Endodermal cell (in vitro differentiated cells): ENCODE data around the gene DNHD1. TPM values are rescaled to one million over a fixed set of nuclear protein-coding genes. Genes with fewer than 3 reads are reported as not detected.

Experiments used
- DNase-seq: peaks from one replicate; pipeline ENCODE4 v3.0.0-alpha.2; 2017
- H3K27ac ChIP-seq: 2 replicates; pipeline ENCODE4 v1.5.1; 2013; ENCODE audit warnings: mild to moderate bottlenecking, low read depth, low read length, moderate library complexity
- H3K27me3 ChIP-seq: 2 replicates; pipeline ENCODE4 v1.6.1; 2013; ENCODE audit warnings: mild to moderate bottlenecking, low read length, moderate library complexity; ENCODE audit not compliant: insufficient read depth, control insufficient read depth, poor library complexity, severe bottlenecking
- H3K36me3 ChIP-seq: 2 replicates; pipeline ENCODE4 v1.7.0; 2013; ENCODE audit warnings: mild to moderate bottlenecking, low read length, moderate library complexity; ENCODE audit not compliant: control insufficient read depth, insufficient read depth
- H3K4me1 ChIP-seq: one replicate; pipeline ENCODE4 v1.7.0; 2013; ENCODE audit warnings: low read length; ENCODE audit not compliant: control insufficient read depth, insufficient read depth
- H3K4me3 ChIP-seq: 2 replicates; pipeline ENCODE4 v1.5.1; 2013; ENCODE audit warnings: mild to moderate bottlenecking, low read length, moderate library complexity
- H3K9ac ChIP-seq: 2 replicates; pipeline ENCODE4 v1.6.1; 2013; ENCODE audit warnings: mild to moderate bottlenecking, low read length, moderate library complexity; ENCODE audit not compliant: poor library complexity, severe bottlenecking; ENCODE audit errors: extremely low read depth
- H3K9me3 ChIP-seq: 2 replicates; pipeline ENCODE4 v1.6.1; 2013; ENCODE audit warnings: mild to moderate bottlenecking, low read length, moderate library complexity; ENCODE audit not compliant: control insufficient read depth
- H3K27ac Mint-ChIP-seq: 2 replicates; pipeline ENCODE4 v1.8.0; 2020; ENCODE audit warnings: mixed read lengths
- H3K27me3 Mint-ChIP-seq: 2 replicates; pipeline ENCODE4 v1.8.0; 2021; ENCODE audit warnings: mild to moderate bottlenecking, mixed read lengths; ENCODE audit not compliant: insufficient read depth
- H3K36me3 Mint-ChIP-seq: 2 replicates; pipeline ENCODE4 v1.8.0; 2020; ENCODE audit warnings: low read depth, mixed read lengths
- H3K4me1 Mint-ChIP-seq: 2 replicates; pipeline ENCODE4 v1.8.0; 2020; ENCODE audit warnings: mixed read lengths
- H3K4me3 Mint-ChIP-seq: 2 replicates; pipeline ENCODE4 v1.8.0; 2020; ENCODE audit warnings: mild to moderate bottlenecking, moderate library complexity, mixed read lengths
- H3K9me3 Mint-ChIP-seq: 2 replicates; pipeline ENCODE4 v1.8.0; 2020; ENCODE audit warnings: mild to moderate bottlenecking, mixed read lengths
- CTCF ChIP-seq: fragments of 200-600 bp; sonication (generic); conservative IDR thresholded peaks from 2 replicates; pipeline ENCODE4 v1.5.0; 2021; ENCODE audit warnings: antibody characterized with exemption, mild to moderate bottlenecking
- WGBS, 2 experiments: methylation state at CpG; one replicate each; pipeline versions ENCODE4 v1.1.5 to v1.1.7; 2013; ENCODE audit warnings: missing lambda C conversion rate in 2 of 2, mixed read lengths in 1 of 2; ENCODE audit not compliant: insufficient coverage in 1 of 2, insufficient read length in 1 of 2; 5-methylcytosine and 5-hydroxymethylcytosine counted together
- total RNA-seq, 2 donors: library from RNA; stranded (reverse); fragmentation: NEBNext Ultra II Directional in 1 of 2; extraction: Animal tissue kit (Norgen Biotek cat#: 25700) in 1 of 2; gene quantifications; 2 replicates in 1 of 2; 3 replicates in 1 of 2; pipeline ENCODE4 v1.2.1, GENCODE V29; 2021

The DNHD1 gene
- total RNA-seq, 2 donors from 2014 or later: 11.0 to 12.2 TPM

DNA sequence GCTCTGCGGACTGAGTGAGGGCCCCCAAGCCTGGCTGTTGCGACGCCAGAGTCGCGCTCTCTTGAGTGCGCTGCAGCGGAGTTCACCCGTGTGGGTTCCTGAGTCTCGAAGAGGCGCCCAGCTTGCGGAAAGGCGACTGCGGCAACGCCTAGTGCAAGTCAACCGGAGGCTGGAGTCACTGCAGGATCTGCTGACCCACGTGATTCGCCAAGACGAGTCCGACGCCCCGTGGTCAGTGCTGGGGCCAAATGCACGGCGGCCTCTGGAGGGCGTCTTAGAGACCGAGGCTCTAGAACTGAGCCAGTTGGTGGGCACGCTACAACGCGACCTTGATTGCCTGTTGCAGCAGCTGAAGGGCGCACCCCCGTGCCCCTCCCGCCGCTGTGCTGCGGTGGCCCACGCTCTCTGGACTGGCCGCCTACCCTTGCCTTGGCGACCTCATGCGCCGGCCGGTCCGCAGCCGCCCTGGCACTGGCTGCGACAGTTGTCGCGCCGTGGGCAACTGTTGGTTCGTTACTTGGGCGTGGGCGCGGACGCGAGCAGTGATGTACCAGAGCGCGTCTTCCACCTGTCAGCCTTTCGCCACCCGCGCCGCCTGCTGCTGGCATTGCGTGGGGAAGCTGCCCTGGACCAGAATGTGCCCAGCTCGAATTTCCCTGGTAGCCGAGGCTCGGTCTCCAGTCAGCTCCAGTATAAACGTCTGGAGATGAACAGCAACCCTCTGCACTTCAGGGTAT is 73.8 kb downstream of the DNHD1 start:
- no peaks in the 10 kb centered on the region for H3K27me3 ChIP-seq
- no peak overlapping the region for H3K4me3 ChIP-seq
- no peak overlapping the region for H3K27ac Mint-ChIP-seq
- peaks cover 2% of the 10 kb centered on the region for H3K36me3 Mint-ChIP-seq
- no peak overlapping the region for H3K9ac ChIP-seq
- no peaks in the 10 kb centered on the region for H3K36me3 ChIP-seq
- H3K4me3 Mint-ChIP-seq: no peak overlapping the region
- H3K27ac ChIP-seq: no peak overlapping the region
- H3K9me3 ChIP-seq: no peaks in the 10 kb centered on the region
- H3K4me1 ChIP-seq: no peaks in the 10 kb centered on the region
- TF ChIP-seq CTCF: no peak
- peaks cover 1% of the 10 kb centered on the region for H3K27me3 Mint-ChIP-seq
- DNase-seq: peak; percentile 61
- H3K4me1 Mint-ChIP-seq: peaks cover 7% of the 10 kb centered on the region
- no peaks in the 10 kb centered on the region for H3K9me3 Mint-ChIP-seq
- WGBS, 2 experiments: 95 to 98% methylated on average over 47 to 62 of the region's 62 CpGs

DNA sequence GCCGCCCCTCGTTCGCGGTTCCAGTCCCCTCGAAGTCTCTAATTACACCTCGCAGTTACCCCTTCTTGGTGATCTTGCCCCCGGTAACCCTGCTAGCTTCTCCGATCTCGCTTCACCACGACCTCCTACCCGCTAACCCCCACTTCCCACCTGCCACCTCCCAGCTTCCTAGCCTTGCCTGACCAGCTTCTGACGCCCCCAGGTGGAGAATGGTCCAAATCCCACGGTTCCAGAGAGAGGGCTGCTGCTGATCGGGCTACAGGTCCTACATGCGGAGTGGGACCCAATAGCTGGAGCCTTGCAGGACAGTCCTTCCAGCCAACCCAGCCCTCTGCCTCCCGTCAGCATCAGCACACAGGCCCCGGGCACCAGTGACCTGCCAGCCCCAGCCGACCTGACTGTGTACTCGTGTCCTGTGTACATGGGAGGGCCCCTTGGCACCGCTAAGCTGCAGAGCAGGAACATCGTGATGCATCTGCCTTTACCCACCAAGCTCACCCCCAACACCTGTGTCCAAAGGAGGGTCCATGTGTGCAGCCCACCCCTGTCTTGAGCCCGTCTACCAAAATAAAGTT is 74.4 kb downstream of the DNHD1 start:
- Mint-ChIP-seq H3K27ac (no peak overlapping the region), H3K4me1 (peaks cover 7% of the 10 kb centered on the region), H3K4me3 (no peak overlapping the region), H3K9me3 (no peaks in the 10 kb centered on the region), H3K36me3 (peaks cover 2% of the 10 kb centered on the region), H3K27me3 (peaks cover 1% of the 10 kb centered on the region)
- peak; percentile 61 for DNase-seq
- H3K36me3 ChIP-seq: no peaks in the 10 kb centered on the region
- H3K9ac ChIP-seq: no peak overlapping the region
- WGBS, 2 experiments: 93 to 95% methylated on average over 14 to 22 of the region's 22 CpGs
- H3K27ac ChIP-seq: no peak overlapping the region
- no peaks in the 10 kb centered on the region for H3K27me3 ChIP-seq
- H3K4me3 ChIP-seq: no peak overlapping the region
- TF ChIP-seq CTCF: no peak
- H3K9me3 ChIP-seq: no peaks in the 10 kb centered on the region
- no peaks in the 10 kb centered on the region for H3K4me1 ChIP-seq

GRCh38 chr11:6572215-6572614 is 75.1 kb downstream of the DNHD1 start:
- no peaks in the 10 kb centered on the region for H3K9me3 Mint-ChIP-seq
- TF ChIP-seq CTCF: no peak
- DNase-seq: no peak
- Histone ChIP-seq H3K4me3 (no peak overlapping the region), H3K9ac (no peak overlapping the region), H3K27me3 (no peaks in the 10 kb centered on the region), H3K27ac (no peak overlapping the region), H3K4me1 (no peaks in the 10 kb centered on the region), H3K9me3 (no peaks in the 10 kb centered on the region), H3K36me3 (no peaks in the 10 kb centered on the region)
- H3K4me1 Mint-ChIP-seq: peaks cover 7% of the 10 kb centered on the region
- H3K4me3 Mint-ChIP-seq: no peak overlapping the region
- no peak overlapping the region for H3K27ac Mint-ChIP-seq
- H3K27me3 Mint-ChIP-seq: peaks cover 1% of the 10 kb centered on the region
- H3K36me3 Mint-ChIP-seq: peaks cover 2% of the 10 kb centered on the region
- WGBS, 2 experiments: 97% methylated on average over 2 of the region's 2 CpGs; no CpG with 5 or more reads in 1 of the 2 experiments
